DOHH2 (cell line): ENCODE data around the gene IGSF3.
A peak's percentile ranks its signal among the peaks of the same experiment; 100 is the strongest.

ENCODE experiments used
- H3F3A ChIP-seq: fragments of 200-600 bp; sonication (generic), shearing (Covaris generic); 2 replicates; pipeline ENCODE4 v1.6.0; 2016; ENCODE audit warnings: antibody characterized with exemption, mild to moderate bottlenecking; ENCODE audit not compliant: control insufficient read depth, insufficient read depth
- H3K27ac ChIP-seq: fragments of 200-600 bp; sonication (generic); 2 replicates; pipeline ENCODE4 v1.5.1; 2014; ENCODE audit warnings: low read depth, mild to moderate bottlenecking, low read length, moderate library complexity
- H3K27me3 ChIP-seq: fragments of 200-600 bp; sonication (generic); 2 replicates; pipeline ENCODE4 v1.6.1; 2014; ENCODE audit warnings: mild to moderate bottlenecking, low read length, mixed read lengths; ENCODE audit not compliant: control insufficient read depth
- H3K36me3 ChIP-seq: fragments of 200-600 bp; sonication (generic); 2 replicates; pipeline ENCODE4 v1.6.1; 2014; ENCODE audit warnings: mild to moderate bottlenecking, low read length, moderate library complexity, mixed read lengths; ENCODE audit not compliant: control insufficient read depth
- H3K4me1 ChIP-seq: fragments of 200-600 bp; sonication (generic); 2 replicates; pipeline ENCODE4 v1.6.1; 2014; ENCODE audit warnings: mild to moderate bottlenecking, low read length, mixed read lengths; ENCODE audit not compliant: control insufficient read depth
- H3K4me2 ChIP-seq: fragments of 200-600 bp; sonication (generic); 2 replicates; pipeline ENCODE4 v1.6.0; 2014; ENCODE audit warnings: mild to moderate bottlenecking, low read length, moderate library complexity
- H3K4me3 ChIP-seq: fragments of 200-600 bp; sonication (generic); 2 replicates; pipeline ENCODE4 v1.5.1; 2014; ENCODE audit warnings: mild to moderate bottlenecking, low read length, mixed read lengths
- H3K79me2 ChIP-seq: fragments of 200-600 bp; sonication (generic); 2 replicates; pipeline ENCODE4 v1.6.1; 2014; ENCODE audit warnings: mild to moderate bottlenecking, low read length, mixed read lengths; ENCODE audit not compliant: control insufficient read depth
- H3K9me2 ChIP-seq: fragments of 200-600 bp; sonication (generic); replicated peaks from 2 replicates; pipeline ENCODE4 v1.6.1; 2014; ENCODE audit warnings: mild to moderate bottlenecking, low read length, mixed read lengths; ENCODE audit not compliant: control insufficient read depth
- H3K9me3 ChIP-seq: fragments of 200-600 bp; sonication (generic); 2 replicates; pipeline ENCODE4 v1.6.1; 2014; ENCODE audit warnings: antibody characterized with exemption, low read length, mixed read lengths; ENCODE audit not compliant: control insufficient read depth, insufficient read depth
- H4K20me1 ChIP-seq: fragments of 200-600 bp; sonication (generic); 2 replicates; pipeline ENCODE4 v1.6.0; 2014; ENCODE audit warnings: low read depth, mild to moderate bottlenecking, antibody characterized with exemption, low read length, moderate library complexity; ENCODE audit not compliant: control insufficient read depth, insufficient read depth
- CTCF ChIP-seq: fragments of 200-600 bp; sonication (generic); IDR thresholded peaks from one replicate; pipeline ENCODE4 v1.5.1; 2014; ENCODE audit warnings: antibody characterized with exemption, mild to moderate bottlenecking, low read depth, low read length; ENCODE audit not compliant: poor library complexity, severe bottlenecking
- EZH2phosphoT487 ChIP-seq: fragments of 200-600 bp; sonication (generic); IDR thresholded peaks from 2 replicates; pipeline ENCODE4 v1.6.1; 2017; ENCODE audit warnings: borderline replicate concordance, mild to moderate bottlenecking, antibody characterized with exemption, low read length, moderate library complexity, mixed read lengths

Gene IGSF3

GRCh38 chr1:116570358-116571214 is 96.9 kb downstream of the IGSF3 start, which contains the start of gene CD58:
TSS of gene CD58 (minus strand) at chr1:116571026. CDS start at chr1:116570972, 54 bp downstream.
- Histone ChIP-seq H3K79me2 (no peaks in the 10 kb centered on the region), H3K4me1 (peaks cover 17% of the 10 kb centered on the region), H3K36me3 (no peaks in the 10 kb centered on the region), H3K4me3 (peak within 1 kb of the TSS; percentile 89), H3K27me3 (peaks cover 42% of the 10 kb centered on the region), H4K20me1 (no peaks in the 10 kb centered on the region), H3K9me3 (no peaks in the 10 kb centered on the region), H3K9me2 (no peaks in the 10 kb centered on the region), H3K27ac (peak within 1 kb of the TSS; percentile 33; the same call in 1 of the 2 replicates), H3F3A (no peaks in the 10 kb centered on the region), H3K4me2 (peak within 1 kb of the TSS; percentile 91)
- peak; percentile 72 for TF ChIP-seq CTCF
- TF ChIP-seq EZH2phosphoT487: no peak

- TF ChIP-seq EZH2phosphoT487 (no peak), CTCF (no peak)
- peak overlapping the region; percentile 91 for H3K4me2 ChIP-seq
- H3K79me2 ChIP-seq: no peaks in the 10 kb centered on the region
- H3F3A ChIP-seq: no peaks in the 10 kb centered on the region
- H3K27ac ChIP-seq: no peak overlapping the region
- peaks cover 17% of the 10 kb centered on the region for H3K4me1 ChIP-seq
- no peaks in the 10 kb centered on the region for H3K9me2 ChIP-seq
- no peaks in the 10 kb centered on the region for H3K36me3 ChIP-seq
- no peaks in the 10 kb centered on the region for H4K20me1 ChIP-seq
- H3K27me3 ChIP-seq: peaks cover 35% of the 10 kb centered on the region
- peak overlapping the region; percentile 89 for H3K4me3 ChIP-seq
- no peaks in the 10 kb centered on the region for H3K9me3 ChIP-seq
Observed at GRCh38 chr1:116569776-116570357, 97.7 kb downstream of the IGSF3 start.

DNA sequence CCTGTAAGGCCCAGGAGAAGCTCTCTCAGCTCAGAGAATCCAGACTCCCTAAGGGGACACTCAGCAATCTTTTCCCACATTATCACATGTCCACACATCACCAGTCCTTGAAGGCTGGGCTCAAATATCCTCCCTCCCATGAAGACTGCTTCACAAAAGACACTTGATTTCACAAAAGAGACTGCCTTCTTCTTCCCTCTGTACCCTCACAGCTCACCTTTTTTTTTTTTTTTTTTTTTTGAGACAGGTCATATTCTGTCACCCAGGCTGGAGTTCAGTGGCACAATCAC is 98.2 kb downstream of the IGSF3 start:
- Histone ChIP-seq H3K9me2 (no peaks in the 10 kb centered on the region), H3K4me1 (peaks cover 17% of the 10 kb centered on the region), H3K4me2 (peak overlapping the region; percentile 91), H3K27ac (no peak overlapping the region), H4K20me1 (no peaks in the 10 kb centered on the region), H3F3A (no peaks in the 10 kb centered on the region), H3K27me3 (peaks cover 33% of the 10 kb centered on the region), H3K79me2 (no peaks in the 10 kb centered on the region), H3K4me3 (peak overlapping the region; percentile 89; the same call in 1 of the 2 replicates), H3K36me3 (no peaks in the 10 kb centered on the region), H3K9me3 (no peaks in the 10 kb centered on the region)
- no peak for TF ChIP-seq CTCF
